GM21528 (cell line): Measurements from ENCODE around the gene LYVE1.
"Not testable (repeated sequence)": the region's sequence is repeated elsewhere in the genome, so short reads cannot be mapped to it uniquely, and the experiment has no call there.

ENCODE experiments used
- ATAC-seq: cut with Tn5 transposase; IDR thresholded peaks from one replicate; pipeline ENCODE4 v1.9.1; 2021; ENCODE audit warnings: mild to moderate bottlenecking, moderate library complexity; ENCODE audit not compliant: unreplicated experiment, low FRiP score

The LYVE1 gene, protein sequence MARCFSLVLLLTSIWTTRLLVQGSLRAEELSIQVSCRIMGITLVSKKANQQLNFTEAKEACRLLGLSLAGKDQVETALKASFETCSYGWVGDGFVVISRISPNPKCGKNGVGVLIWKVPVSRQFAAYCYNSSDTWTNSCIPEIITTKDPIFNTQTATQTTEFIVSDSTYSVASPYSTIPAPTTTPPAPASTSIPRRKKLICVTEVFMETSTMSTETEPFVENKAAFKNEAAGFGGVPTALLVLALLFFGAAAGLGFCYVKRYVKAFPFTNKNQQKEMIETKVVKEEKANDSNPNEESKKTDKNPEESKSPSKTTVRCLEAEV

DNA sequence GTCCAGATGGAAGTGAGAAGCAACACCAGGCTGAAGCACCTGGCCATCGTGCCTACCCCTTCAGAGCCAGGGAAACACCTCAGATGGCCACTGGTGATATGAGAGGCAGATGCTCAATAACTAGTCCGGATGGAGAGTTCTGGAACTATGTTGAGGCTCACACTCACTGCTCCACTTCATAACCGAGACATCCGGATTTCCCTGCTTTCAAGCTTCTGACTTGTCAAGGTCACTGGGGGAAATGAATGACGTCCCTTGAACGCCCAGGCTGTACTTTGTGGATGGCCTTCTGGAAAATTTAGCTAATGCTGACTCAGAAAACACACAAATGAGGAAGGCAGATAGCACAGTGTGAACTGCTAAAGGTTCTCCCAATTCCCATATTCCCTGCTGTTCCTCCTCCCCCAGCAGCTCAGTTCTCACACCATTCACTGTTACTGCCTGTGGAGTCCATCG lies at the start of gene LYVE1:
LYVE1 (minus strand) TSS at position 180 of the 456 bp plus-strand sequence; CDS start at position 47, 133 bp downstream.
- ATAC-seq: no peak

DNA sequence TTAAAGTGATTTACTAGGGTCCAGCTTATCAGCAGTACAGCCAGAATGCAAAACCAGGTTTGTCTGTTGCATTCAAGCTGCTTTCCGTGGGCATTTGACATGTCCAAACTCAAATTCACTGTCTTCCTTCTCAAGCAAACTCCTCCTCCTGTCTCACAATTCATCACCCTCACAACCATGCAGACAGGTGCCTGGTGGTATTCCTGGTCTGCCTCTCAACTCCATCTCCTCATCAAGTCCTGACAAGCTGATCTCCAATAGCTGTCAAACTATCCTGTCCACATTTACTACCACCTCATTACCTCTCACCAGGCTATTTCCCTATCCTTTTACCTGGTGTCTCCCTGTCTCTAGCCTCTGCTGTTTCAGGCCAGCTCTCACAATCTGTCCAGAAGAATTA lies 49.1 kb upstream of the LYVE1 start:
- no peak for ATAC-seq

DNA sequence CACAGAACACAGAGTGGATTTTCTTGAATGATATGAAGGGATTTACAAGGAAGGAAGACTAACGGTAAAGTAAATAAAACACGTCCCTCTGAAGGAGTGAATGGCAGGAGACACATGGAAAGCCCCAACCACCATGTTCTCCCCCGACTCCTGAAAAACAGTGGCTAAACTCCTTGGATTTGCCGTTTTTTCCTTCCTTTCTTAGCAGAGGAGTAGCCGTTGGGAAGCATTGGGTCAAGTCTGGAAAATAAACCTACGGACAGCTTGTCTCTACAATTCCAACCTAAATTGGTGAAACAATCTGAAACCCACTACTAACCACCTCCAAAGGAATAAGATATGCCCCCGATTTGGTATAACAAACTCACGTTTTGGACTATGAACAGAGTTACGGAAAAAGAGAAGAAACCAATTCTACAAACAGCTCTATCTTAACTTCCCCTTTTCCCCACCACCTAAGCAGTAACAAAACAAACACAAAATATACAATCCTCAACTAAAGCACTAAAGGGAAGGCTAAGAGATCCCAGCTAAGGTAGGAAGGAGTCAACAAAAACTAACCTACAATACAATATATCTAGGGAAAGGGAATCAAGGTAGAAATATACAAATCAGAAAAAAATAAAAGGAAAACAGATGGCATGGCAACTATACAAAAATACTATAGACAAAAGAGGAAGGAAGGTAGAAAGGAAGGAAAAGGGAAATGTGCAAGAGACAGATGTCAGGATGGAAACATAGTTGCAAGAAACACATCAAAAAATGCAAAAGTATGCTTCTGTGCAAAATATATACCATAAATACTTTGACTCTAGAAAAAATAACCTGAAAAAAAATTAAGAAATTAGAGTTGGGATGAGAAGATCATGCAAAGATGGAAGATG lies 43.8 kb upstream of the LYVE1 start:
- ATAC-seq: no peak

DNA sequence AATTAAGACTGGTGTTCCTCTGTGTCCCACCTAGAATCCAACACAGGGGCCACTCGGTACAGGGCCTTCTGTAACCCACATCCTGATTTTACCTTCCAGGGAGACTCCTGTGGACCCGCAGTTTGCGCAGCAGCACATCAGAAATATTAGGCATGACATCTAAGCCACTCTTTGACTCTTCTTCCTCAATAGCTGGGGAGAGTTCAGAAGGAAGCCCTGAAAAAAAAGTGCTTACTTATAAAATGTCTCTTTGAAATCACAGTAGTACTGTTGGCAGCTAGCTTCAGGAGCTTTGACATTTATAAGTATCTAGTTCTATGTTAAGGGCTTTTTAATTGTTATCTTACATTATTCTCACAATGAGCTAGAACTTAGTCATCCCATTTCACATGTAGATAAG lies 41.2 kb upstream of the LYVE1 start:
- ATAC-seq: no peak

DNA sequence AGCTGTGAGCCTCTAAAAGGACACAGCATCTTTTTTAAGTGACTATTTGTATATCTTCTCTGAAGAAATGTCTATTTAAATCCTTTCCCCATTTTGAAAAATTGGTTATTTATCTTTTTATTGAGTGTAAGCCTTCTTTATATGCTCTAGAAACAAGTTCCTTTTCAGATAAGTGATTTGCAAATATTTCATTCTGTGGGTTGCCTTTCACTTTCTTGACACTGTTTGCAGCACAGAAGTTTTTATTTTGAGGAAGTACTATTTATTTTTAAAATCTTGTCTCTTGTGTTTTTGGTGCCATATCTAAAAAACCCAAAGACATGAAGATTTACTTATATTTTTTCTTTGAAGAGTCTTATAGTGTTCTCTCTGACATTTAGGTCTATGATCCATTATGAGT lies 40.1 kb upstream of the LYVE1 start:
- ATAC-seq: no peak

DNA sequence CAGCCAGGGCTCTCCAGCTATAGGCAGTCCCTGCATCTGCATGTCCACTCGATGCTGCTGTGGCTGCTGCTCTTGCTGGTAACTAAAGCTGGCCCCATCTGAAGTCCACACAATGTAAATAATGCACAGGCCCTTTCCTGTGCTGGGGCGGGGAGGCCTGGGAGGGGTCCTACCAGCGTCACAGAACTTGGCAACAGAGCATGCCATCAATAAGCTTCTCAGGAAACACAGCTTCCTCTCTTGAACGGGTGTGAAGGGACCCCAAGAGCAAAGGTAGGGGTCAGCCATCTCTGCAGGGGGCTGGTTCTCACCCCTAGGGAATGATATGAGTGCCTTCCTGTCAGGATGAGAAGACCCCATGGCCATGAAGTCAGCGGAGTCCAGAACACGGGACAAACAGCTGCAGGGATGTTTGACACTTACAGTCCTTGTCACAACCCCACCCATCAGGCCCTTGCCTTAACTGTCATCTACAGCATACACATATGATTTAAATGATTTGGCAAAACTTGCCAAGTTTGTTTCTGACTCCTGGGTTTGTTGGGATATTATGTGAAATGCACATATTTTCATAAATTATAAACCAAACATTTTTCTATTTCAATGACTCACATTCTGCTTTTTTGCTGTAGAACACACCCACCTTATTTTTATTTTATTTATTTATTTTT lies 39.1 kb upstream of the LYVE1 start:
- no peak for ATAC-seq

DNA sequence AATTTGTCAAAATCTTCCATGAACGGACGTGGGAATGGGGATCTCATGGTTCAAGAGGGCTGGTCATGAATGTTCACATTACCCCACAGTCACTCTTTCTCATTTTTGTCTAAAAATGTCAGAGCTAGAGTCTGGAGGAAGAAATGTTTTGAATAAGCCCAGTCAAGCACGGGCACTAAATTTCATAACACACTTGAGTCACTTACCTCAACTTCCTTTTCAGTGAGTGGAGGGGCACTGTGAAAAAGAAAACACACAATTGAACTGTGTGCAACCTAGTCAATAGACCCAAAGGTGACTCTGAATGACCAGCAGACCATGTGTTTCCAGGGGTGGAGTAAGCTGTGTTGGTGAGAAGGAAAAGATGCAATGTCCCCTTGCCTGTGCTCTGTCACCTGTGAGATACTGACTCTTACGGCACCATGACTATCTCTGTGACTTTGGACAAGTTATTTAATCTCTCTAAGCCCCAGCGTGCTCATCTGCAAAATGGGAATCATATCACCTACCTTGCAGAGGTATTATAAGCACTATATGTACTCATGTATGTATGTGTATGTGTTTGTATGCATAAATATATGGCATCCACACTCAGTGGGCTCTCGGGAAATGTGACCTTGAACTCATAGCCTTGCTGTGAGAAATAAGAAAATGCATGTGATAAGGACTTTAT lies 38.2 kb upstream of the LYVE1 start:
- ATAC-seq: no peak

DNA sequence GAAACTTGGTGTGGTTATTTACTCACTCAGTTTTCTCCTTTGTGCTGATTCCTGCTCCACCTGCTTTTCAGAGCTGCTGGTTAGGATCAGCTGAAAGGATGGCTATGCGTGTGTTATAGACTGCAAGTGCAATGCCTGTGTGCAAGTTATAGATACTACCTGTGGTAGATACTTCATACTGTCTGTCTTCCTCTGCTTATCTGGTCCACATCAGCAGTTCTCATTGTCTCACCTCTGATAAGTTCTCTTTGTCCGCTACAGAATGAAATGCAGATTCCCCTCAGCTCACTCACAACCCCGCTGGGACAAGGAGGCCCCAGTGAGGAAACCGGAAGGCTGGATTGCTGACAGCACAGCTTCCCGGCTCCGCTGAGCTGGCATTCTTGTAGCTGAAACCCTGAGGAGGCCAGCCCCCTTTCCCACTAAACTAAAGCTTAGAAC lies 37.5 kb upstream of the LYVE1 start:
- ATAC-seq: no peak

DNA sequence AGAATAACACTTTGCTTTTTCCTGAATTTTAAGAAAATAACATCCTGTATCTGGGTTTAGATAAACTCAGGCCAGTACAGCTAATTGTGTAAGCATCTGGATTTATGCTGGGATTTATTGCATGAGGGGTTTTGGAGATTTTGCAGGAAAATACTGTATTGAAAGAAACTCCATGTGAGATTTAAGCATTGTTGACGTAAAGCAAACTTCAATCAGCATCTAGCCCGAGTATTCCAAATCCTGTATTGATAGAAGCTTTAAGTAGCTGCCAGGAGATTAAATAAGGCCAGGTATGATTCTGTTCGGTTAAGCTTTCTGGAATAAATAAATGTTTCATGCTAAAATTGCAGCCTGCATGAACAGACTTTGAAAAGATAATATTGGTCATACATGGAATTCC lies 36.3 kb upstream of the LYVE1 start:
- ATAC-seq: no peak

DNA sequence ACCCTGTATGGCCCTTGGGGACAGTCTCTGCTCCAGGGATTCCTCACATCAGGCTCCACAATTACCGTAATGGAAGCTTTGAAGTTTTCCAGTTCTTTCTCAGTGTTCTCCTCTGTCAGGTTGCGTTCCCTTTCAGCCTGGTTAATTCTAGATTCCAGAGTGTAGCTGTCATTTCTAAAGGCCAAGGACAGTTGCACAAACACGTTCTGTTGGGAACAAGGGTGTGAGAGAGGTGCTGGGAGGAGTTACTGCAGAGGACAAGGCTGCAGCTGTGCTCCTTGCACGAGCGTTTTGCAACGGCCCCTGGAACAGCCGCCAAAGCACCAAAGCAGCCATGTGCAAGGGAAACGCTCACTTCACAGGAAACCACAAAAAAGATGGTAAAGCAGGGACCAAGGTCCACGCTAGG lies 35.9 kb upstream of the LYVE1 start:
- no peak for ATAC-seq

DNA sequence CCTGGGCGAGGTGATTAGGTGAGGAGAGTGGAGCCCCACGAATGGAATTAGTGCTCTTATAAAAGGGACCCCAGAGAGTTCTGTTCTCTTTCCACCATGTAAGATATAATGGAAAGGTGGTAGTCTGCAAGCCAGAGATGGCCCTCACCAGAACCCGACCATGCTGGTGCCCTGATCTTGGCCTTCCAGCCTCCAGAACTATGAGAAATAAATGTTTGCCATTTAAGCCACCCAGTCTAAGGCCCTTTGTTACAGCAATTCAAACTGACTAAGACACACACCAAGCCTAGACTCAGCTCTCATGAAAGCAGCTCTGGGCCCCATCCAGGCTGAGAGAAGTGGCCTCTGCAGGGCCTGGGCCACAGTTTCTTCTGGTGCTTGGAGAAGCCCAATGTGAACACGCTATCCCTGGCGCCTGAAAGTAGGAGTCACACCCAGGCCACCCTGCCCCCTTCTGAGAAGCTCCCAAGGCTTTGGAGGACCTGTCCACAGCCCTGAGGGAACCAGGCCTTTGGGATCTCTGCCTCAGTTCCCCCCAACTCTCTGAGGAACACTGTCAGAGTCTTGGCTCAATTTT lies 35.3 kb upstream of the LYVE1 start:
- ATAC-seq: no peak

DNA sequence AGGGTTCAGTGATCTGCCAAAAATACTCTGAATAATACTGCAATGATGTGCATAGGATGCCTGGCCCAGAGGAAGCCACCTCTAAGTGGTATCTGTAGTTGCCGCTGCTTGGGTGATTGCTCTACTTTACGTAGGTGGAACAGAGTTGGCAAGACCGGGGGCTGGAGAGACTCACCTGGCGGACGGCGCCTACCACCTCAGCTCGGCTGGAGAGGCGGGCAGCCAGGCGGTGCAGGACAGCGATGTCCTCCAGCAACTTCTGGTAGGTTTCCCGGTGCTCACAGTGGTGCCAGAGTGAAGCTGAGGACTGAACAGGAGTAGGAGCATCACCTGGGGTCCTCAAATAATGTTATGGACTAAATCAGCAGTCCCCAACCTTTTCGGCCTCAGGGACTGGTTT lies 34.5 kb upstream of the LYVE1 start:
- no peak for ATAC-seq

DNA sequence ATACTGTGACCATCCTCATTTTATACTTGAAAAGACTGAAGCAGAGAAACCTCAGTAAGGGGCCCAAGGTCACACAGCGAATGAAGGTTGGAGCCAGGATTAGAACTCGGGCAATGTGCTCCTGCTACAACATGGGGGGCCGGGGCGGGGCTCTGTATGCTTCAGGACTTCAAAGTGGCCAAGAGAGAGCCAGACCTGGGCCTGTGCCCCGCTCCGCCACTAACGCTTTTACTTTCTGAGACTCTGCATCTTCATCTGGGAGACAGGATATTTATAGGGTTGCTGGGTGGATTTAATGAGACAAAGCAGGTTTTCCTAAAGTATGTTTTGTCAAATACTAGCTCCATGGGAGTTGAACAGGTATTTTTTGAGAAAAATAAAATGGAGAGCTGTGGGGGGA lies 33.9 kb upstream of the LYVE1 start:
- no peak for ATAC-seq

DNA sequence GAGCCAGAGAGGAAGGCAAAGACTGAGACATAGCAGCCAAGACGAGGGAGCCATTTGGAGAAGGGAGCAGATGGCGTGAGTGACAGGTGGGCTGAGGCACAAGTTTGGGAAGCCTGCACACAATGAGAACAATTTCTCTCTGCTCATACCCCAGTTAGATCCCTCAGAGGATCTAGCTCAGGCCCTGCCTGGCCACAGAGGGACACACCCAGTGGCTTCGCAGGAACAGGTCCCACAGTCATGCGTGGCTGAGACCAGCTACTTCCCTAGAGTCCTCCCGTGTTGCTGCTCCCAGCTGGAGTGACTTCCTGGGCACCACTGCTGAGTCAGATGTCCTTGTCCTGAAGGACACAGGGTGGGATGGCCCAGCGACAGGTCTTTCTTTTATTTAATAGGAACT lies 33.4 kb upstream of the LYVE1 start:
- no peak for ATAC-seq

DNA sequence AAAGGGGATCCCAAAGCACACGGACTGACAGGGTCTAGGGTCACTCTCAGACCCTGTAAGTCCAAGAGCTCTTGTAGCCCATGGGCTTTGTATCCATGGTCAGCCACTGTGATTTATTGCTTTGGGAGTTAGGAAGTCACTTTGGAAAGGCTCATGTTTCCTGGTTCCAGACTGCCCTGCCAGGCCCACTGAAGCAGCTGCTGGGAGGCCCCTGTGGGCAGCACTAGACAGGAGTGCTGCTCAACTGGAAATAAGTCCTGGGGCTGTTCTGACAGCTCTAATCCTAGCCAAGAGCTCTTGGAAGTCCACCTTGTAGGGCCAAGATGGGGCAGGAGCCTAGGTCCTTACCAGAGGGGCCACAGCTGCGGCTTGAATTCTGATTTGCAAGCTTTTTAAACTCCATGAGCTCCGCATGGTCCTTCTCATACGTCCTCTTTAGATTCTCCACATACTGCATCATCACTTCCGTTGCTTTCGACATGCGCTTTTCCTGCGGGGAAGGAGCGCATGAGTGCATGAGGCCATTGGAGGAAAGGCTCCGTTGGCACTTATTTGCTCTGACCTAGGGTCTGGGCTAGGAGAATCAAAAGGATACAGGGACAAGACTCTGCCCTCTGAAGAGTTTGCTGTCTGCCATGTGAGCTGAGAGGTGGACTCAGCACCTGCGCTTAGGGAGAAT lies 32.2 kb upstream of the LYVE1 start:
- ATAC-seq: no peak

DNA sequence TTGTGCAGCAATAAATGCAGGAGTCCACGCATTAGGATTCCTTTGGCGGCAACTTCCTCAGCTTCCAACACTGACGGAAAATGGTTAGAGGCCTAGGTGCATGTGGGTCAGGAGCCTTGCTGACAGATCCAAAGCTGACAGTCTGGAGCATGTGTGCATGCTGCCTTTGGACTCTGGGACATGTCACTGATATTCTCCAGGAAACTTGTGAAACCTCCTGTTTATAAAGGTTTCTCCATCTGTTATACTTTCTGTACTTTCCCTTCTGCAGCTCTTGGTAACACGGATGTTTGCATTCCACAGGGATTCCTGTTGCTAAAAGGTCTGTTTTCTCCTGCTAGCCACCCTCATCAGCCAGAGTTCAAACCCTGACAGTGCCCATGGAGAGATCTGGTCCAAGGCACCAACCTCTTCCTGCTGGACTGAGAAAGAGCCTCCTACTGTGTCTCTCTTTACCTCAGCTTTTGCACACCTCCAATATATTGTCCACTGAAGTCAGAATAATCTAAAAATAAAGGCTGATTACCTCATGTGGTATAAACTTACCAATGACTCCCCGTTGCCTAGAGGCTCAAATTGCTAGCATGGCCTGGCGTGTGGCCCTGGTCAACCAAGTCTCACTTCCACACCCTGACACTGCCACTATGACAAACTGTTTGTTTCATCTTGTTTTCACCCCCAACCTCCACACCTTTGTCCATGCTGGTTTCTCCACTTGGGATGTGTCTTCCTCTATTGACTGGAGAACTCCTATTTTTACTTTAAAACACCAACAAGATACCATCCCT lies 31.1 kb upstream of the LYVE1 start:
- ATAC-seq: no peak

DNA sequence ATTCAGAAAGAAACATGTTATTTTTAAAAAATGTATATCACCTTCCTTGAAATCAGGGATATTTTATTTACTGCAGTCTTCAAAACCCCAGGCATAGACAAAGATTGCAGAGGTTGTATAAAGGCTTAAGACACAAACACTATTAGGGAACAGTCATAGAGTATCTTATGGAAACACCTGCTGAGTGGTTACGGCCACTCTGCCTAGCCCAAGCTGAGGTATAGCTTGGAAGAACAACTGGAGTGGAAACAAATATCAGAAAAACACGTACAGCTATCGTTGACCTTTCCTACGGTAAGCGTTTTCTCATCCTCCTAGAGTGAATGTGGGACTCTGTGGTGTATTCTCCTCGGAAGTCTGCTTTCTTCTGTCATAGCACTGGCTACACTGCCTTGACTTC lies 30.4 kb upstream of the LYVE1 start:
- no peak for ATAC-seq

DNA sequence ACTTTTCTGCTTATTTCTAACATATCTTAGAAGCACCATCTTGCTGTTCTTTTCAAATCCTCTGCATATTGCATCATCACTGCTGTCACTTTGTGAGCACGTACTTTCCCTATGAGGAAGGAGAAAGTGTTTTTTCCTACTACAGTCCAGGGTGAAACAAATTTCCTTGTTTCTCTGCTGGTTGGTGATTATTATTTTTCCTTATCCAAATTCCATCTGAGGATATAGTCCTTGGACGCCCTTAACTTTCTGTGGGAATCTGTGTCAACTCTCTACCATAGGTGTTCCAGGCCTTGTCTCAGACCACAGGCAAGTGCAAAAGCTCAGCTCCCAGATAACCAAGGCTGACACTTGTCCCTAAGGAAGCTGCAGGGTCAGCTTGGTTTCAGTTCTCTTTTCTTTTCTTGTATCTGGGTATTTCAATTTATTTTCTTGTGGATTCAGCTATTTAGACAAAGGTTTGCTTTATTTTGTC lies 29.4 kb upstream of the LYVE1 start:
- no peak for ATAC-seq

DNA sequence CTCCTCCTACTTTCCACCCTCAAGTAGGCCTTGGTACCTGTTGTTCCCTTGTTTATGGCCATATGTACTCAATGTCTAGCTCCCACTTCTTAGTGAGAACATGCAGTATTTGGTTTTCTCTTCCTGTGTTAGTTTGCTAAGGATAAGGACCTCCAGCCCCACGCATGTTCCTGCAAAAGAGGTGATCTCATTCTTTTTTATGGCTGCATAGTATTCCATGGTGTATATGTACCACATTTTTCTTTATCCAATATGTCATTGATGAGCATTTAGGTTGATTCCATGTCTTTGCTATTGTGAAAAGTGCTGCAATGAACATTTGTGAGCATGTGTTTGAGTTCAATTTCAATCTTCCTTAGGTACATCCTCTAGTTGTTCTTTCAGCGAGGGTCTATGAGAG lies 27.4 kb upstream of the LYVE1 start:
- not testable (repeated sequence) for ATAC-seq
